NCI-H2107 treated with DMSO at 0.1 percent for 48 hours (cell line): Measurements from ENCODE around the gene MYF6.

ENCODE experiments used
- DNase-seq: peaks from one replicate; lab custom pipeline; 2025; ENCODE audit not compliant: unreplicated experiment; lab: John Stamatoyannopoulos, UW

MYF6 gene

GRCh38 chr12:80754274-80754673 is 46.8 kb downstream of the MYF6 start:
- DNase-seq, result no peak

DNA sequence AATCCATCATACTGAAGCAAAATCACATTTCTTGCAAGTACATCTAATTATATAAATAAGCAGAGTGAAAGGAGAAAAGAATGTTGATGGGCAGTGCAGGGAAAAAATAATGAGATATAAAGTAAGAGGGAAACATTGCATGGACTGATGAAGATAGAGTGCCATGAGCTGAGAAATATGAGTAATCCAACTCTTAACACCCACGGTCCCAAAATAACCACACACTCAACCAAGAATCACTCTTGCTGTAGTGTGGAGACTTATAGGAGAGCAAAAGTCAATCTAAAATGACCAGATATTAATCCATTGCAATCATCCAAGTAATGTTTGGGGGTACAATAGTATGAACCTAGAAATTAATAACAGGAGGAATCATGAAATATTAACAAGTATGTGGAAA is 49.4 kb downstream of the MYF6 start:
- no peak for DNase-seq
